GM18858 (cell line): ENCODE data around the gene IAH1.

Experiments used
- ATAC-seq: cut with Tn5 transposase; IDR thresholded peaks from one replicate; pipeline ENCODE4 v1.9.1; 2021; ENCODE audit not compliant: unreplicated experiment

The IAH1 gene

GRCh38 chr2:9474361-9475057 lies at the start of gene IAH1:
Gene IAH1, plus strand, starts transcription at chr2:9474551. Its CDS starts 16 bp downstream, at chr2:9474567.
- peak; percentile 67 for ATAC-seq

DNA sequence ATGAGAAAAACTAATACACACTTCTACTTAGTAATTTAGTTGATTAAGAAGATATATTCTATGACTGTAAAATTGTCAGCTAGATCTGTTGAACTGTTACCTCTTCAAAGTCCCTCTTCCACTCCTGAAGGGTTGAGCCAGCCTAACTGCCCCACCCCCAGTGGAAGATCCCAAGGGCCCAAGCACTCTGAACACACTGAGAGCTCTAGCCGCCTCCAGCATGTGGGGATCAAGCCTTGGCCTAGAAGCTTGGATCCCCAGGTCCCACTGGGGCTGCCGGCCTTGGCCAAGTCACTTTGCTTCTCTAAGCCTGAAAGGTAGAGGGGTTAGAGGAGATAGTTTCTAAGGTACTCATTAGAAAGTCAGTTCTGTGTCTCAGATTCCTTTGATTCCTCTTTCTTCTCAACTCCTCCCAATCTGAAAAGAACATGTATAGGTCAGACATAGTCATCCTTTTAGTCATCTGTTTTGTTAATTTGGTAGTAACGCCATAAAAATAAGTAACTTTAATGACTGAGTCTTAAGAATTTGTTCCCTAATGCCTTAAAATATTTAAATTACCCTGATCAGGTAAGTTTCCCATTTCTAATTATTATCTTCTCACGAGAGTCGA lies 45.3 kb upstream of the IAH1 start:
- no peak for ATAC-seq

DNA sequence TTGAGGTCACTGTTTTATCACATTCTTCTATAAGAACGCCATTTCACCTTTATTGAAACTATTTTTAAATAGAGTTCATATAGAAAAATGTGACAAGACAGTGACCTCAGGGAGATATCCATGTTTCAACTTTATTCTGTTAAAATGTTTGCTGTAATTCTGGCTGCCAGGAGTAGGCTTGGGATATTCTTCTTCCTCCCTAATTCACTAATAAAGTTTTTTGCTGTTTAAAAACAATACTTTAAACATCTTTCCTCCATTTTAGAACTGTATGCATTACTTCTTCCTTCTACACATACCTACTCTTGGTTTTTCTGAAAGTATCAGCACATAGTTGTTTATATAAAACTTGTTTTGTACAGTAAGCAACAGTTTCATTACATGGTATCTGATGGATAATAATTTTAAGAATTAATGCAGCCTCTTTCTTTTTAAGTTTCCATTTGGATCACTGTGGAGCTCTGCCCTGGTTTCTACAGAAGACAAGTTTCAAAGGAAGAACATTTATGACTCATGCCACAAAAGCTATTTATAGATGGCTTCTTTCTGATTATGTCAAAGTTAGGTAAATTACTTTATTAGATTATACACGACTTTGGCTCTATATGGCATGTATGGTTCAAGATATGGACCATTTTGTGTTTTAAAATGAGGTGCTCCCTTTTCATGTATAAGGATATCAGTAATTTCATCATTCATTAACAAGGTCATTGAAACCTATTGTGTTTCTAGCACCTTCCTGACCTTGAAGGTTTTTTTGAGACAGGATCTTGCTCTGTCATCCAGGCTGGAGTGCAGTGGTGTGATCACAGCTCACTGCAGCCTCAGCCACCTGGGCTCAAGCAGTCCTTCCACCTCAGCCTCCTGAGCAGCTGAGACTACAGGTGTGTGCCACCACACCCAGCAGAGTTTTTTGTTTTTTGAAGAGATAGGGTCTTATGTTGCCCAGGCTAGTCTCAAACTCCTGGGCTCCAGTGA lies 43.7 kb upstream of the IAH1 start:
- ATAC-seq = no peak

DNA sequence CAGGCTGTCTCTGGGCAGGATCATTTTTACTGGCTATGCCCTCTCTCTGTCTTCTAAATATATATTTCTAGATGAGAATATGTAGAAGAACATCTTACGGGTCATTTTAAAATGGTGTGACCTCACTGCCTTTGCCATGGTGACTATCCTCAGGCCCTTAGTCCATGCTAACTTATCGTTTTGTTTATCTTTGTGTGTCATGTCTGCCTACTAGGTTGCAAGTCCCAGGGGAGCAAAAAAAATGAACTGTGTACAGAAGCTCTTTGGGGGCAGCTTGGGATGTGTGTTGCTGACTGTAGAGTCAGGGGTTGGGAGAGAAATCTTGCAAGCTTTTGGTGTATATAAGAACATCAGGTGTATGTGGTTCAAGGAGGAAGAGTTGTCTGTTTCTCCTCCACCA lies 39.9 kb upstream of the IAH1 start:
- no peak for ATAC-seq

DNA sequence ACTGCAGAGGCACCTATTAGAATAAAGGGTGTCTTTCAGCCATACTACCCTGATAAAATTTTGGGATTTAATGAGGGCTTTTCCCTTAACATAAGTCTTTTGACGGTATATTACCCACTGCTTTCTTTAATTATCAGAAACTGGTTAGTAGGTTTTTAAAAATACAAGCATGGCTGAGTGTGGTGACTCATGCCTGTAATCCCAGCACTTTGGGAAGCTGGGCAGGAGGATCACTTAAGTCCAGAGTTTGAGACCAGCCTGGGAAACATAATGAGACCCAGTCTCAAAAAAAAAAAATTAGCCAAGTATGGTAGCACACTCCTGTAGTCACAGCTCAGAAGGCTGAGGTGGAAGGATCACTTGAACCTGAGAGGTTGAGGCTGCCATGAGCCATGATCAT lies 34.8 kb upstream of the IAH1 start:
- ATAC-seq = no peak

DNA sequence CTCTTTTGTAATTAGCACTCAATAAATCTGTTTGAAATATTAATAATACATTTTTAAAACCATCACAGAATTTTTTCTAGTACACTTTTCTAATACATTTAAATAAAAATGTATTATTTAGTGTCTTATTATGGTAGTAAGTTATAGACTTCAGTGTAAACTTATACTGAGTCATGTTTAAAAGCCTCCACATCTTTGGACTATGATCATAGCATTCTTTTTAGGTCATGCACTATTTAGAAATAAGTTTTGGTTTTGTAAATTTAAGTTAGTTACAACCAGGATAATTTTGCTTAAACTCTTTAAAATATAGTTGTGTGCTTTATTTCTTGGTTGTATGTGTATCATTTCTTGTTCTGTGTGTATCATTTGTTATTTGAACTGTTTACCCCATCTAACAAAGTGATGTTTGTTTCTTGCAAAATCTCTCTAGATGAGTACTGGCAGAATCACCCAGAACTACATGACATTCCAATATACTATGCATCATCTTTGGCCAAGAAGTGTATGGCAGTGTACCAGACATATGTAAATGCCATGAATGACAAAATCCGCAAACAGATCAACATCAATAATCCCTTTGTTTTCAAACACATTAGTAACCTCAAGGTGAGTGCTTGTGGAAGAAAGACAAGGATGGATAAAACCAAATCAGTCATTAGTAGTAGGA lies 34.2 kb upstream of the IAH1 start:
- no peak for ATAC-seq

GRCh38 chr2:9441556-9441955 lies 32.8 kb upstream of the IAH1 start:
- no peak for ATAC-seq

DNA sequence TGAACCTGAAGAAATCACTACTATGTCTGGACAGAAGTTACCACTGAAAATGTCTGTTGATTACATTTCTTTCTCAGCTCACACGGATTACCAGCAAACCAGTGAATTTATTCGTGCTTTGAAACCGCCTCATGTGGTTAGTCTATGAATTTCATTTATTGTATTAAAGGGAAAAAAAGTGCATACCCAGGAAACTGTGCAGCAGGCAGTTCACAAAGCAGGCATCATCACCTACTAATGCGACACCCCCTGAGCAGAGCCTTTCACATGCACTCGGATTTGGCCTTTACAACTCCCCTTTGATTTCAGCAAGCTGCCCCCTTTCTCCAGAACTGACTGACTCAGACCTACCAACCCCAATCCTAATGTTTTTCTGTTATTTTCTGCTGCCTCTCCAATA lies 30.8 kb upstream of the IAH1 start:
- no peak for ATAC-seq

GRCh38 chr2:9445089-9445488 lies 29.3 kb upstream of the IAH1 start:
- ATAC-seq = no peak

GRCh38 chr2:9451231-9451630 lies 23.1 kb upstream of the IAH1 start:
- no peak for ATAC-seq

DNA sequence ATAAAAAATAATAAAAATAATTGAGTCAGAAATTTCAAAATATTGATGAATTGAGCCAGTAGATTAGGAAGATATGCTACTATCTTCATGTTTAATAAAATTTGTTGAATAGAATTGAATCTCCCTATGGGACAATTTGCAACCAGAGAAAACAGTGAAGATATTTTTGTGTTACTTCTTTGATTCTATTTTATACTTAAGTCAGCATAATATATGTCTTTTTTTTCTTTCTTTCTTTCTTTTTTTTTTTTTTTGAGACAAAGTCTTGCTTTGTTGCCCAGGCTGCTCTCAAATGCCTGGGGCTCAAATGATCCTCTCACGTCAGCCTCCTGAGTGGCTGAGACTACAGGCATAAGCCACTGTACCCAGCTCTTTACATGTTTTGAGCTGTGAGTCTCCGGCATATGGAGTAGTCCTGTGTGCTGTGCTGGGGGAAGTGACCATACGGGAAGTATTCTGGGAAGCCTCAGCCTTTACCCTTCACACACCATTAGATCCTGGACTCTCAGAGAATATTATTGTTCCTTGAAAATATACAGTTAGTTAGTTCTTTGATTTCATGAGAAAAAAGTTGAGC lies 13.8 kb upstream of the IAH1 start:
- no peak for ATAC-seq

DNA sequence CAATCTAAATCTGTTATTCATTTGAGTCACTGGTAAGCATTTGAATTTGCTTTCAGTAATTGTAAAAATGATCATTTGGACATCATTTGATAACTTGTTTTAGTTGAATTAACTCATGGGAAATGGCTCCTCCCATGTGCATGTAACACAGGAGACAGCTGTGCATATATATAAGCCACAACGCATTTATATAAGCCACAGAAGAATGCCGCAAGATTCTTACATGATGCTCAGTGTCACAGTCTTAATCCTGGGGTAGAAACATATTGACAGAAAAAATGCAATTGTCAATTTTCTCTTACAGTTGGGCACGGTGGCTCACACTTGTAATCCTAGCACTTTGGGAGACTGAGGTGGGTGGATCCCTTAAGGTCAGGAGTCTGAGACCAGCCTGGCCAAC lies 13.3 kb upstream of the IAH1 start:
- no peak for ATAC-seq

DNA sequence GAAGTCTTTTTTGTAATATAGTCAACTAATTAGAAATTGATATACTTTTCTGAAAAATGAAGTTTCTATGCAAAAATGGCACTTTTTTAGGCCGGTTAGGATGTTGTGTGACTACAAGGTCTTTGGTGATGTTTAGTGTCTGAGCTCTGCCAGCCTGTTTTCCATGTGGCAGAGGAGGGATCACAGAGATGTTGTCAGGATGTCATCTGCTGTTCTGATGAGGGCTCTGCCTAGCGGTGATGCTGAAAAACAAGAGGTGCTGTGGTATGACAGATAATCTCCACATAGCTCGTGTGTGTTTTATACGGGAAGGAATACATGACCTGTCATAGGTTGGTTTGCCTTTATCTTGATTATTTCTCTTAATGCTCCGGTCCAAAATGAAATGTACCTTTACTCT lies 12.0 kb upstream of the IAH1 start:
- no peak for ATAC-seq

DNA sequence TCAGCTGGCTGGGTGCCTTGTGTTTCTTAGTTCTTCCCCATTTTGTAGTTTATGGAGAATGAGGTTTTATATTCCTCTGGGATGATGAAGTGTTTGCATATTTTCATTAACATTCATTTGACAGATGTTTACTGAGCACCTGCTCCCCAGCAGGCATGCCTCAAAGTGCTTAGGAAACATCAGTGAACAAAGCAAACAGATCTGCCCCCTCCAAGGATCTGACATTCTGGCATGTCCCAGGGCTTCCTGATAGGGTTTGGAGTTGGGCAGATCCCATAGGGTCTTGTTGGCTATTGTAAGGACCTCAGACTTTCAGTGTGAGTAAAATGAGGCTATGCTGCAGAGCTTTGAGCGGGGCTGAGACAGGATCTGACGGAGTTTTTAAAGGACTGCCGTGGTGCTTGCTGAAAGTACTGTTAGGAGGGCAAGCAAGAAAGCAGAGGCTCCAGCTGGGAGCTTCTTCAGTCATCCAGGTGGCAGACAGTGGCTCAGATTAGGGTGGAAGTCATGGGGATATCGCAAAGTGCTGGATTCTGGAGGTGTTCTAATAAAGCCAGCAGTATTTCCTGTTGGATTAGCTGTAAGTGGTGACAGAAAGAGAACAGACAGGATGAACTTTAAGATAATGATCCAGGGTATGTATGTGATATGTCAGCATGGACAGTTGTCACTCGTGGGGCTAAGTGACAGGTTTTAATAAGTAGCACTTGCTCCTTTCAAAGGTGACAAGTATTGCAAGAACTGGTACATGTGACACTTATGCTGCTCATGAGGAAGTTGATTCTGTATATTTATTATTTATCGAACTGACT lies 11.3 kb upstream of the IAH1 start:
- no peak for ATAC-seq

- no peak for ATAC-seq
Measured at GRCh38 chr2:9463698-9464034, 10.7 kb upstream of the IAH1 start.

- no peak for ATAC-seq
Measured at GRCh38 chr2:9465170-9465569, 9.2 kb upstream of the IAH1 start.

DNA sequence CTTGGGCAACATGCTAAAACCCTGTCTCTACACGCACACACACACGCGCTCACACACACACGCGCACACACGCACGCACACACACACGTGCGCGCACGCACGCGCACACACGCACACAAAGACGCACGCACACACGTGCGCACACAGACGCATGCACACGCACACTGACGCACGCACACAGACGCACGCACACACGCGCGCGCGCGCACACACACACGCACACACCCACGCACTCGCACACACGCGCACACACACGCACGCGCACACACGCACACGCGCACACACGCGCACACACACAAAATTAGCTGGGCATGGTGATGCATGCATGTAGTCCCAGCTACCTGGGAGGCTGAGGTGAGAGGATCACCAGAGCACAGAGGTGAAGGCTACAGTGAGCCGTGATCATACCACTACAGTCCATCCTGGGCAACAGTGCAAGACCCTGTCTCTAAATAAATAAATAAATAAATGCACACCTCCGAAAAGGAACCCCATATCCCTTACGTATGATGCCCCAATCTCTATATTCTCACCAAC lies 8.1 kb upstream of the IAH1 start:
- no peak for ATAC-seq

GRCh38 chr2:9467687-9468086 lies 6.7 kb upstream of the IAH1 start:
- no peak for ATAC-seq

GRCh38 chr2:9471206-9471605 lies 3.1 kb upstream of the IAH1 start:
- no peak for ATAC-seq

DNA sequence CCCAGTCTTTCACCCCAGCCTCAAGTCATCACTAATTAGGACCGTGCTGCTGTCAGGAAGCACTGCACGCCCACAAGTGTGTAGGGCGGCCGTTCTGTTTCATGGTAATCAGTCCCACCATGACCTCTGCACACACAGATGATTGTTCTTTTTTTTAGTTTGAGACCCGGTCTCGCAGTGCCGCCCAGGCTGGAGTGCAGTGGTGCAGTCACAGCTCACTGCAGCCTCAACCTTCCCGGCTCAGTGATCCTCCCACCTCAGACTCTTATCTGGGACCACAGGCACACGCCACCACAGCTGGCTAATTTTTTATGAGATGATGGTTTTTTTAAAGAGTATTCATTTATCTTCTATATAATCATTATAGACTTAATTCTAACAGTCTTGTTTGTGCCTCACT lies 1.8 kb upstream of the IAH1 start:
- ATAC-seq = no peak
